DMS 273 (cell line): ENCODE data around the gene RTP3.
"Not testable (repeated sequence)": the region's sequence is repeated elsewhere in the genome, so short reads cannot be mapped to it uniquely, and the experiment has no call there.

ENCODE experiments used
- DNase-seq: peaks from one replicate; lab custom pipeline; 2025; ENCODE audit not compliant: unreplicated experiment; lab: John Stamatoyannopoulos, UW

The RTP3 gene

DNA sequence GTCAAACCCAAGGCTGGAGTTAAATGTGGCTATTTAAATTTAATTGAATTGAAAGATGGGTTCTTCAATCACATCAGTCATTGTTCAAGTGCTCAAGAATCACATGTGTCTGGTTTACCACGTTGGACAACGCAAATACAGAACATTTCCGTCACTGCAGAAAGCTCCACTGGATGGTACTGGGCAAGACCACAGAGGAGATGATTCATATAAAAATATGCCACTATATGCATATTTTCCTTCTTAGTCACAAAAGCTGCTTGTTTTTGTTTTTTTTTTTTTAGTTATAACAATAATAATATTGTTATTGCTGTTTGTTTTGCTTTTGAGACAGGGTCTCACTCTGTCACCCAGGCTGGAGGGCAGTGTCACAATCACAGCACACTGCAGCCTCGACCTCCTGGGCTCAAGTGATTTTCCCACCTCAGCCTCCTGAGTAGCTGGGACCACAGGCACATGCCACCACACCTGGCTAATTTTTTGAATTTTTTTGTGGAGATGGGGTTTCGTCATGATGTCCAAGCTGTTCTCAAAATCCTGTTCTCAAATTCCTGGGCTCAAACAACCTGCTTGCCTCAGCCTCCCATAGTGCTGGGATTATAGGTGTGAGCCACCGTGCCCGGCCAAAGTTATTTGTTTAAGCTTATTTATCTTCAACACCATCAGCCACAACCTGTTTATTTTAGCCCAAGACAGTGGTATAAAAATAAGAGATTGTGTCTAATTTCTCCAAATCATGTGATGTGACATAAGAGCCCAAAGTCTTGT, 19.4 kb downstream of the RTP3 start:
- no peak for DNase-seq

DNA sequence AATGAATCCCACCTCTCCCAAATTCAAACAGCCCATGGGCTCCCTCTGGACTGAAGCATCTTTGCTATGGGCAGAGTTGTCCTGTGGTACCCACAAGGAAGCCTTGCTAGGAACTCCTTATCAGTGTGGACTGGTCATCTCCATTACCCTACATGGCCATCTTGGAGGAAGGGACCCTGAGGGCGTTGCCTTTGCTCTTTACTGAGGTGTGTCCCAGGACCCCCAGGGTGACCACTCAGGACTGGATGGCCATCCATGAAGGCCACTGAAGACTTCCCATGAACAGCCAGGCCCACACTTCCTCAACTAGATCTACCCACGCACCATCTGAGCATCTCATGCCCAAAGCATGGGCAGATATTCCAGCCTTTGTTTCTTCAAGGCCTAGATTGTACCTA, 20.0 kb downstream of the RTP3 start:
- no peak for DNase-seq

DNA sequence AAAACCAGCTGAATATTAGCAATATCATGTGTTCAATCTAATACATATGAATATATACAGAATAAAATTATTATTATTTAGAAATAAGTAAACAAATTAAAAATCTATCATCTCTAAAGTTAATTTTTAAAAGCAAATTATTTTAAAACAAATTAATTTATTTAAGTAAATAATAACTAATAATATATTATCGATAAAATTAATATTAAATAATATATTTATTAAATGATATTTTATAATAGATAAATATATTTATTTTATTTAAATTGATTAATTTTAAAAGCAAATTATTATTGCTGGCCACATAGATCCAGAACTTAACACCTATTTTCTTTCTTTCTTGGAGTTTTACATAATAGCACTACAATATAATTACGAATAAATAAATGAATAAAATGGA, 22.2 kb downstream of the RTP3 start:
- DNase-seq, result no peak

DNA sequence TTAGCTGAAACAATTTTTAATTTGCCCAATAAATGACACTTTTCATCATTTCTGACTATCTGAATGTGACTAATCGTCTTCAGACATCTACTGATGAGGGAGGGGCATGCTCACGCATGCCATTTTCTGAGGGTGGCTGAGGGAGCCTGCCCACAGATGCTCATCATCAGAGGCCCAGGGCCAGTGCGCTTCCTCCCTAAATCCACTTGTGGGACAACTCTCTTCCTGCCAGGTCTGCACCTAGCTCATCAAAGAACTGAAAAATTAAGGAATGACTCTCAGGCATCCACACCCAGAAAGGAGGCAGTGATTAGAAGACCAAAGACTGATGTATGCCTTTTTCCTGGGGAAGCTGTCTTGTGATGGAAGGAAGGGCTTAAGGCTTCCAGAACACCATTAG, 22.8 kb downstream of the RTP3 start:
- DNase-seq, result no peak

DNA sequence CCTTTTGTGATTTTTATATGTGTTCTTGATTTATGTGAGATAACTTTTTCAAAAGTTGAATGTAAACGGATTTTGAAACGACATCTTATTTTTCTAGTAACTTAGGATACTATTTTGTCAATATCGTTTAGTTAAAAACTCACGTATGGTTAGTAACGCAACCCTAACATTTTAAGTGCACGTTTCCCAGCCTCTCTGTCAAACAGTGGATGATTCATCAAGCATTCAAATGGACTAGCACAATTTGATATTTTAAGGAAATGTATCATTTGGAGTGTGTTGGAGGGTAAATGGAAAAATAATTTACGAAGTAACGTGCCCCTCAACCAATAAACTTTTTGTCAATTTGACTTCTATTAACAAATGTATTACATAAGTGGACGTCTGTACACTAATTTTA, 23.3 kb downstream of the RTP3 start:
- no peak for DNase-seq

DNA sequence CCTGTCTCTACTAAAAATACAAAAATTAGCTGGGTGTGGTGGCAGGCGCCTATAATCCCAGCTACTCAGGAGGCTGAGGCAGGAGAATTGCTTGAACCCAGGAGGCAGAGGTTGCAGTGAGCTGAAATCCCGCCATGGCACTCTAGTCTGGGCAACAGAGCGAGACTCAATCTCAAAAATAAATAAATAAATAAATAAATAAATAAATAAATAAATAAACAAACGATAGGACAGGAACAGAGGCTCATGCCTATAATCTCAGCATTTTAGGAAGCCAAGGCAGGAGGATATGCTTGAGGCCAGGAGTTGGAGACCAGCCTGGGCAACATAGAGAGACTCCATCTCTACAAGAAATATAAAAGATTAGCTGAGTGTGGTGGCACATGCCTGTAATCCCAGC, 24.4 kb downstream of the RTP3 start:
- DNase-seq, result not testable (repeated sequence)

DNA sequence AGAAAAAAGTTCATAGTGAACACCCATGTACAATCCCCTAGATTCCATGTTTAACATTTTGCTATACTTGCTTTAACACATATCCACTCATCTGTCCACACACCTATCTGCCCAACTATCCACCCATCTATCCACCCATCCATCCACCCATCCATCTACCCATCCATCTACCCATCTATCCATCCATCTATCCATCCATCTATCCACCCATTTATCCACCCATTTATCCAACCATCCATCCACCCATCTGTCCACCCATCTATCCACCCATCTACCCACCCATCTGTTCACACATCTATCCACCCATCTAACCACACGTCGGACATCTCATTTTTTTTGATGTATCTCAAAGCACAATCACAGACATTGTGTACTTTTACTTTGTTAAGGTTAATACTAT, 25.8 kb downstream of the RTP3 start:
- no peak for DNase-seq

DNA sequence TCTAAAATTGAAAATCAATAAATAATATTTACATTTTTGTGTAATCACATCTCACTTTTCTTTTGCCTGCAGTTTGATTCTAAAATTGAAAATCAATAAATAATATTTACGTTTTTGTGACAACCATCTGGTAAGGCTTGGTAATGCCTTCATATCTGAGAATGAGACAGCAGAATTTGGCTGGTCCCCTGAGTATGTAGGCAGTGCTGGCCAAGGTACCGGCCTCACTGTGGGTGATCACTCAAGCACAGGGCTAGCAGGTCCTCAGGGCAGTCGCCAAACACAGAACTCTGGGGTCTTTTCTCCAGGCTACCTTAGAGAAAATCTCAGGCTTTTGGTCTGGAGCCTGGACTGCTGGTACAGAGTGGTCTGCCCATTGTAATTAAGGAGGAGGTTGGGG, 26.2 kb downstream of the RTP3 start:
- DNase-seq, result no peak

DNA sequence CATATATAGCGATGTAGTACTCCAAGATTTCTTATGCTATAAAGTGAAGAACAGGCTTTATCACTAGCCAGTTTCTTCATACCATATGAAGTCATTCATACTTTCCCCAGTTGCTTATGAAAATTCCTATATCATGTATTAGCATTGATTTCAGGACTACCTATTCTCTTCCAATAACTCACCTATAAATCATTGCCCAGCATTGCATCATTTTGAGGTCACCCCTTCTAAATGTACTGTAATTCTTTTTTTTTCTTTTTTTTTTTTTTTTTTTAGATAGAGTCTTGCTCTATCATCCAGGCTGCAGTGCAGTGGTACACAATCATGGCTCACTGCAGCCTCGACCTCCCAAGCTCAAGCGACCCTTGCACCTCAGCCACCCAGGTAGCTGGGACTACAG, 27.1 kb downstream of the RTP3 start:
- no peak for DNase-seq

DNA sequence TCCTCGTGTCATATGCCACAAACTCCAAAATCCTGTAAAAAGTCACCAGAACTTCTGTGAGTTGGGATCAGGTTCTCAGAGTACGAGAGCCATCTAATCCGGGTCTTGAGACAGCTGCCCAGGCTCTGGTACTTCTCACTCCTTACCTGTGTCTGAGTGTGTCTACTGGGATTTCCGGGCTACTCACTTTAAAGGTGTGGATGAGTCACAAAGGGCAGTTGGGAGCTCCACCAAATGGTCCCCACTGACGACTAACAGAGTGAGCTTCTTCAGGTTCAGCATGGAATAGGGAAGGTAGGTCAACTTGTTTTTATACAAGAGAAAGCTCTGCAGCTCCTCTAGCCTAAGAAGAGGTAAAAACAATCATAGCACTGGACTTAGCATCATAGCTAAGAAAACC, 29.5 kb downstream of the RTP3 start:
- no peak for DNase-seq

DNA sequence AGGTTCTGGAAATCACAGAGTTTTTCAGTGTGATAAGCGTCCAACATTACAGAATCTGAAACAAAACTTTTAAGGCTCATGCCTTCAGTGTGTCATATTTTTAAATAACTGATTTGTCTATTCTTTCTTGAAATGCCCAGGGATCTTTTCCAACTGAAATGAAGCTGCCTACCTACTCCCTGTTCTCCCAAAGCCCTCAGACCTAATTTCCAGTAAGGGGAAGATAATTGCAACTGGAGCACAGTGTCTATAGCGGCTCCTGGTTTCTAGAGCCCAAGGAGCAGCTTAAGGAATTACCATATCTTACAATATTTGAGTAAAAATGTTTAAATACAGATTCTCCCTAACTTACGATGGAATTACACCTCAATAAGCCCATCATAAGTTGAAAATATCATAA, 35.3 kb downstream of the RTP3 start:
- no peak for DNase-seq

DNA sequence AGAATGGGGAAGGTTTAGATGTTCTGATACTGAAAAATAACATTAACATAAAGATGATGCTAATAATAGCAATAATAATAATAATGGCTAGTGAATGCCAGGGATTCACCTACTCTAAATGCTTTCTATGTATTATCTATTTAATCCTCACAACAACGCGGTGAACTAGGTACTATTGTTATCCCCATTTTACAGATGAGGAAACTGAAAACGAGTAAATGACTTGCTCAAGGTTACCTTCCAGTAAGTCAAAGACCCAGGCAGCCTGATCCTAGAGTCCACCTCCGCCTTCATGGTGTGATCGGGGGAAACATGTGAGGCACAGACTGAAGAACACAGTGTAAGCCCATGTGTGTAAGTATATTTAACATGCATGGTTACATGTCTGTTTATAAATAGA, 38.0 kb downstream of the RTP3 start:
- DNase-seq, result no peak

DNA sequence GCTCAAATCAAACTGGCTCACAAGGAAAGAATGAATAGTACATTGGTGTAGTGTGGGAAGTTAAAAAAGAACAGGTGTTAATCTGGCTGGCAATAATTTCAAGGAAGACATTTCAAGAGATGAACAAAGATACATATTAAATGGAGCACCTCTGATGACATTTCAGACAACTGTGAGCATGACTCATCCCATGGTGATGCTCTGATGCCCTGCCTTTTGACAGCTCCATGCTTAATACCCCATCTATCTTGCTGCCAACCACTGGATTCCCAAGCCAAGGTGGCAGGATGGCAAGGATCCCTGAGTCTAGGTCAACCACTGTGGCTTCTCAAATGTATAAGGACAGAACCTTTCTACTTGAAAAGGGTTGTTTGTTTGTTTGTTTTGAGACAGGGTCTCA, 39.0 kb downstream of the RTP3 start:
- no peak for DNase-seq

DNA sequence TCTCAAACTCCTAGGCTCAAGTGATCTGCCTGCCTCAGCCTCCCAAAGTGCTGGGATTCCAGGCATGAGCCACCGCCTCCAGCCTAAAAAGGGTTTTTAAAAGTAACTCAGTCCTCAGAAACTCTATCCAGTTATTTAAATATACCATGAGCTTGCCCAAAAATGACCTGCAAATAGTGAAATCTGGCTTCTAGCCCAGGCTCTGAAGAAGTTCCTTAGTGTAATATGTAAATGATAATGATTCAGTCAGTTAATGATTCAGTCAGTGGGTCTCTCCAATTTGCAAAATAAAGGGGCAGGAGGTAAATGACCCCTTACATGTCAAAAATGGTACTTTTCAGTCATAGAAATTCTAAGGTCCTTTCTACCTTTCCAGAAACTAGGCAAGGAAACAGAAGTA, 39.5 kb downstream of the RTP3 start:
- DNase-seq, result no peak

DNA sequence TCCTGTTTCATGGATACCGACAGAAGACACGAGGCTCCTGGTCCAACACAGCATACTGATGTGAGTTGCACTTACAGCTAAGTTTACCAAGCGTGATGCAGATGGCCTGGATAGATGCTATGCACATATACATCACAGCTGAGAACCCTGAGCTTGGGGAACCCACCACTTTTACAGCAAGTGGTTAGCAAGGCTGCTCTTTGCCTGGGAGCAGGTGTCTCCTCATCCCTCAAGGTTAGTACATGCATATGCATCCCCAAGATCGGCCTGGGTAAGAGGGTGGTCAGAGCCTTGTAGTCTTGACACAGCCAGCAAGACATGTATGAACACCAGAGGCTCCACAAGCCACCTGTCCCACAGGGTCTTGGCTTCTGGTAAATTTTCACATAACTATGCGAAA, 40.0 kb downstream of the RTP3 start:
- no peak for DNase-seq

DNA sequence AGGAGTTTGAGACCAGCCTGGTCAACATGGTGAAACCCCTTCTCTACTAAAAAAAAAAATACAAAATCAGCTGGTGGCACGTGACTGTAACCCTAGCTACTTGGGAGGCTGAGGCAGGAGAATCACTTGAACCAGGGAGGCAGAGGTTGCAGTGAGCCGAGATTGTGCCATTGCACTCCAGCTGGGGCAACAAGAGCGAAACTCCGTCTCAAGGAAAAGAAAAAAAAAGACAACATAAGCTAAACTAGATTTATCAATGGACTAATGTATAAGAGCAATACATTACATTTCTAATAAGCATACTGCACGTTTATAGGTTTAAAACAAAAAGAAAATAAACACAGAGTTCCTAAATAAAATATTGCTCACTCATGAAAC, 40.6 kb downstream of the RTP3 start:
- DNase-seq, result not testable (repeated sequence)

DNA sequence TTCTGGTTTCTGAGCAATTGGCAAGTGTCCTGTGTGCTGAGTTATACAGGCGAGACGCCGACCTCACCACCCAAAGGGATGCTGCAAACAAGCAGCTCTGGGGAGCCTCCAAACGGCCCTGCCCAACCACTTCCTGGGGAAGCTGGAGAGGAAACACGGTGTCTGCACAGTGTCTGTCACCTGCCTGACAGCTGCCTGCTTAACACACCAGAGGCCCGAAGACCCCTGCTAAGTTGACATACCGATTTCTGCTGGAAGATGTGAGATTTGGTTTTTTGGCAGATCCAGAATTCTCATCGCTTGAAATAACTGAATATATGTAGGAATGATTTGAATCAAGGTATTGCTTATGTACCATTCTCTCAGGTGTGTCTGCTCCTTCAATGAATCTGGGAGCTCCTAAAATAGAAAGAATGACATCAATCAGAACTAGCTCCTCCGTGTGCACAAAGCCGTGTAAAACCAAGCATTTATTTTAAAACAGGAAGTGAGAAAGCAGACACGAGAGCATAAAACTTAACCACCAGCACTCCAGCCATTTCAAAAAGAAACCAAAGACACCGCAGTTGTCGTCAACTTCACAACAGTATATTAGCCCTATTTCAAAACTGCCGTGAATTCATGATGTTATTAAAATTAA, 41.1 kb downstream of the RTP3 start:
- DNase-seq, result no peak

DNA sequence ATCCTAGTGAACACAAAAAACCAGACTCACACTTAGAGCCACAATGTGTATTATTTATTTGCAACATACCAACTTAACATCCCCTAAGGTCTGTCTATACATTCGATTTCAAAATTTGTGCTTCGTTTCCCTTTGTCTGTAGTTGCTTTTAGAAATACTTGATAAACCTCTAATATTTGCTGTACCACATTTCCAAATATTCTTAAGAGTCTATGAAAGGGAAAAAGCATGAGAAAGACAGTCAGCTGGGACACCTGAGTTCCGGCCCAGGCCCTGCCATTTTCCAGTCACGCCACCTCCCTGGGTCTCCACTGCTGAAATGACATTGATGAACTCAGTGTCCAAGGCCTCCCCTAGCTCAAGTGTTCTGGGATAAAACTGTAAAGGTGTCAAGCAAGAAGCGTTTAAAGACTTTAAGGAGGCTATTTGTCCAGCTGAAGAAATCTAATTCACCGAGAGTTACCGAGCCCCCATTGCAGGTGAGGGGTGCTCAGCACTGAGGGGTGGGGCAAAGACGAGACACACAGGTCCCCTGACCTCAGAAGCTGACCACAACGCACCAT, 41.7 kb downstream of the RTP3 start:
- no peak for DNase-seq

DNA sequence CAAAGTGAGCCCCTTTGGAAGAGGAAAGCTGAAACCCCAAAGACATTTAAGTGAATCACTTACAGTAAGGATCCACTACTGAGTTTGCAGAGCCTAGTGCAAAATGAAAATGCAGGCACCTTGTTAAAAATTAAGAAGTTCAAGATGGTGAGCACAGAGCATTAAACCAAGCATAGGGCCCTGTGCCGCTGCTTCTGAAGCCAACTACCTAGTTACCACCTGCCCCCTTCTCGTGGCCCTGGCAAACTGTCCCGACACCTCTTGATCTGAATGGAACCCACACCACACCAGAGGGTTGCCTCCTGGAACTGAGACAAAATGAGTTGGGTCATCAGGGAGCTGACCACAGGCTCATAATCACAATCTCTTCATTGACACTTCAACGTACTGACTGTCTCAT, 42.8 kb downstream of the RTP3 start:
- DNase-seq, result no peak

DNA sequence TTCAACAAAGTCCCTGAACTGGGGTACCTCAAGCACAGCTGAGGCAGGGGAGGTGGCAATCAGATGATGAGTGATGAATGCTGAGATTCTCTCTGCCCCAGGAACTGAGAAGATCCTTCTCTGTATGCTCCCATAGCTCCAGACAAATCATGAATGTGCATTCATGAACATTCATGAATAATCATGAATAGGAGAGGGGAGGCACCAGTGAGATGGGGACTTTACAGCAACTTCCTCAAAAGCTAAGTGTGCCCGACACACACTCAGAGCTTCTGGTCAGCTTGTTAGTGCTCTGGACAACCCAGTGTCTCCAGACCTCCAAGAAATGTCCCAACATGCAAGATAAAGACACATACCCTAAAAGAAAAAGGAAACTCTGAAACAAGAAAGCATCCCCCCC, 44.1 kb downstream of the RTP3 start:
- DNase-seq, result no peak

DNA sequence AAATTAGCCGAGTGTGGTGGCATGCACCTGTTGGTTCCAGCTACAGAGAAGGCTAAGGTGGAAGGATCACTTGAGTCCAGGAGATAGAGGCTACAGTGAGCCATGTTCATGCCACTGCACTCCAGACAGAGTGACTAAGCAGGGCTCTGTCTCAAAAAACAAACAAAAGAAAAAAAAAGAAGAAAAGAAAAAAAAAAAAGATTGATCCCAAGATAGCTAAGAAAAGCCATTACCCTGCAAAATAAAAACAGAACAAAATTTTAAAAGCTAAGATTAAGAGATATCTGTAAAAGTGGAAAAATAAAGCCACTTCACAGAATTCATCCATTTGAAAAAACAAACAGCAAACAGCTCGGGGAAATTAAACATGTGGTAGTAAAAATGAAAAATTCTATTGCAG, 44.6 kb downstream of the RTP3 start:
- DNase-seq, result no peak

DNA sequence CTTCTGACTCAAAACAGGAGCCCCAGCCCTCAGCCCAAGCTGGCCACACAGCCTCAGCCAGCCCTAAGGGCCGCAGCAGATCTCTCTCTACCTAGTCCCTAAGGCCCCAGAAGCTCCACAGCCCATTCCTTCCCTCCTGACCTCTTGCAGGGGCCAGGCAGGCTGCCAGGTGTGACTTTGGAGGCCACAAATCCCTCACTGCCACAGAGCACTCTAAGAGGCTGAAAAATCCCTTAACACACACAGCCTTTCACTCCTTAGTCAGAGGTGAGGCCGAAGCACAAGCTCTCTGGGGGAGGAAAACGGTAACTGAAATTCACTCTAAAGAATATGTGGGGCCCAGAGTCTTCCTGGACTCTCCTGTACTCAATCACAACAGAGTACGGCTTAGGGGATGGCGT, 45.0 kb downstream of the RTP3 start:
- DNase-seq, result no peak
